Measurements from ENCODE around the gene COL13A1.

Gene COL13A1

GRCh38 chr10:69866688-69867461 lies 65.2 kb downstream of the COL13A1 start:
- no peak for TF ChIP-seq FOXM1 (IDR thresholded peaks at IDR 0.05; ENCODE audit: borderline replicate concordance)
- TF ChIP-seq BHLHE40 (IDR thresholded peaks at IDR 0.05; ENCODE audit: borderline replicate concordance): no peak
- no peak for TF ChIP-seq SUZ12 (IDR thresholded peaks at IDR 0.05)
- no peak for TF ChIP-seq FOXK2 (IDR thresholded peaks at IDR 0.05)
- no peak for TF ChIP-seq ZNF384 (IDR thresholded peaks at IDR 0.05)
- no peak for TF ChIP-seq NFRKB (IDR thresholded peaks at IDR 0.05)
- TF ChIP-seq TARDBP (IDR thresholded peaks at IDR 0.05): no peak
- no peak for TF ChIP-seq ELF4 (IDR thresholded peaks at IDR 0.05)
- TF ChIP-seq, protein P1, sequence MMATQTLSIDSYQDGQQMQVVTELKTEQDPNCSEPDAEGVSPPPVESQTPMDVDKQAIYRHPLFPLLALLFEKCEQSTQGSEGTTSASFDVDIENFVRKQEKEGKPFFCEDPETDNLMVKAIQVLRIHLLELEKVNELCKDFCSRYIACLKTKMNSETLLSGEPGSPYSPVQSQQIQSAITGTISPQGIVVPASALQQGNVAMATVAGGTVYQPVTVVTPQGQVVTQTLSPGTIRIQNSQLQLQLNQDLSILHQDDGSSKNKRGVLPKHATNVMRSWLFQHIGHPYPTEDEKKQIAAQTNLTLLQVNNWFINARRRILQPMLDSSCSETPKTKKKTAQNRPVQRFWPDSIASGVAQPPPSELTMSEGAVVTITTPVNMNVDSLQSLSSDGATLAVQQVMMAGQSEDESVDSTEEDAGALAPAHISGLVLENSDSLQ (IDR thresholded peaks at IDR 0.05): no peak
- TF ChIP-seq FOXA1 (IDR thresholded peaks at IDR 0.05): no peak
- TF ChIP-seq CTBP1 (IDR thresholded peaks at IDR 0.05; ENCODE audit: borderline replicate concordance): no peak
- no peak for TF ChIP-seq ARNT (IDR thresholded peaks at IDR 0.05)
- POLR2A ChIA-PET: no interaction called here
- CTCF ChIA-PET: no interaction called here
- DNase-seq (ENCODE audit: extremely low spot score): no peak

DNA sequence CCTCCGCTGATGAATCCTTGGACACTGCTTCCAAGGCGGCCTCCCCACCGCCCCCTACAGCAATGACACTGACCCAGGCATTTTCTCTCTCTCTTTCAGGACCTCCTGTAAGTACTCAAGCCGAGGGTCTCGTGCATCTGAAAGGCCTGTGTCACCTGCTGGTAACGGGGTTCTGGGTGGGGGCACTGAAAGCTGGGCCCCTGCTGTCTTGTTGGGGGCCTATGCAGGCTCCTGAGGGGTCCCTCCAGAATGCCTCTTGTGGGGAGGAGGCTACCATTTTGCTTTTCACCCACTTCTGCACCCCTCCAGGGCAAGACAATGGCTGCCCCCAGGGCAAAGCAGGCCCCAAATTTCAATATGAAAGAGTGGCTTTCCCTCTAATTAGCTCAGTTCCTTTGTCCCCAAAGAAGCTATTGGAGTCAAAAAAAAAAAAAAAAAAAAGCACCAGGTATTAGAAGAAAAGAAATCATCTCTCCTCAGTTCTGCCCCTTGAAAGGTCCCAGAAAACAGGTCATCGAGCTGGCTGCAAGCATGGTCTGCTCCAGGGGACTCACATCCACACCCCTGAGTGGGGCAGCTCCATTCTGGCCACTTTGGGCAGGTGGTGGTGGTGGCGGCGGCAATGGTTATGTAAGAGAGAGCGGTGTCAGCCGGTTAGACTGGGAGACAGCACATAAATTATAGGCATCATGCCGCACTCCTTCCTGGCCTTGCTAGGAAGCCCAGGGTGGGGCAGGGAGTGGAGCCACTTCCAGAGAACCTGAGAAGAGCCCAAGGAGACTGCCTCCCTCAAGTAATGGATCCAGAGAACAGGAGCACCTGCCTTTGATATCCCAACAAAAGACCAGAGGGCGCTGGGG lies 66.2 kb downstream of the COL13A1 start:
- CTCF ChIA-PET: interaction anchor here (0.6 to 0.9 kb wide), 2 partner anchors 82 to 84 kb away, joined by 3 to 5 read pairs; no protein-coding TSS in a partner anchor
- TF ChIP-seq LEF1 (IDR thresholded peaks at IDR 0.05; ENCODE audit: borderline replicate concordance): no peak
- no peak for TF ChIP-seq SP1 (IDR thresholded peaks at IDR 0.05)
- no peak for TF ChIP-seq NFRKB (IDR thresholded peaks at IDR 0.05)
- no peak for TF ChIP-seq CTBP1 (IDR thresholded peaks at IDR 0.05; ENCODE audit: borderline replicate concordance)
- TF ChIP-seq BHLHE40 (IDR thresholded peaks at IDR 0.05; ENCODE audit: borderline replicate concordance): no peak
- TF ChIP-seq ZNF384 (IDR thresholded peaks at IDR 0.05): no peak
- no peak for TF ChIP-seq L3MBTL2 (conservative IDR thresholded peaks at IDR 0.05)
- TF ChIP-seq ELF4 (IDR thresholded peaks at IDR 0.05): no peak
- TF ChIP-seq FOXM1 (IDR thresholded peaks at IDR 0.05; ENCODE audit: borderline replicate concordance): no peak
- TF ChIP-seq, protein P1 (IDR thresholded peaks at IDR 0.05): no peak
- TF ChIP-seq ARNT (IDR thresholded peaks at IDR 0.05): no peak
- no peak for TF ChIP-seq FOXA1 (IDR thresholded peaks at IDR 0.05)
- TF ChIP-seq HDGF (IDR thresholded peaks at IDR 0.05; ENCODE audit: borderline replicate concordance): no peak
- no peak for TF ChIP-seq FOXK2 (IDR thresholded peaks at IDR 0.05)
- TF ChIP-seq TARDBP (IDR thresholded peaks at IDR 0.05): no peak
- TF ChIP-seq SUZ12 (IDR thresholded peaks at IDR 0.05): no peak
- DNase-seq (ENCODE audit: extremely low spot score): no peak
- POLR2A ChIA-PET: no interaction called here

GRCh38 chr10:69868821-69869220 lies 67.1 kb downstream of the COL13A1 start:
- TF ChIP-seq NFRKB (IDR thresholded peaks at IDR 0.05): no peak
- no peak for DNase-seq (ENCODE audit: extremely low spot score)
- POLR2A ChIA-PET: no interaction called here
- CTCF ChIA-PET: interaction anchor here (1.5 kb wide), 1 partner anchor 8 kb away, joined by 3 read pairs; no protein-coding TSS in a partner anchor

DNA sequence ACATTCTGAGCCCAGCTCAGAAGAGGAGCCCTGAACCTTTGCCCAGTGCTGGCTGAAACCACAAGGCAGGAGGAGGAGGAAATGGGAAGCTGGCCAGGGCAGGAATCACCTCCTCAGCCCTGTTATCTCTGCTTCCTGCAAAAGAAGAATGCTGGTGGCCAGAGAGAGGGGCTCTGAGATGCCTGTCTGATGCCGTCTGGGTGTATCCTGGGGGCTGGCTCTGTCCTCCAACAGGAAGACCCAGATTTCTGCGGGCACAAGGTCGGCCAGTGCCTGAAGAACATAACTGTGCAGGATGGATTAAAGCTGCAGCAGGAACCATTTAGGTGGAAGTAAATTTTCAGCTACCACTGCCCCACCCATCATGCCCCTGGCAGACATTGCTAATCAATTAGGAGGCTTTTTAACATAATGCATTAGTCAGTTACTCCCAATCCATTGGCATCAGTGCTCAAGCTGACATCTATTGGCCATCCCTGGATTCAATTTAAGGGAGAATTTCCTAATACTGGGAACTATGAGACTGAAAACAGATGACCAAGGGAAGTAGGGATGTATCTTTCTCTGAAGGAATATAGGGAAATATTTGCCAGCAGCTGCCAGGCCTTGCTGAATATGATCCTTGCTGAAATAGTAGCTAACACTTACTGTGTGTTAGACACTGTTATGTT lies 67.7 kb downstream of the COL13A1 start:
- CTCF ChIA-PET: interaction anchor here (0.7 to 1.5 kb wide), 2 partner anchors 9 to 796 kb away, joined by 3 to 5 read pairs; no protein-coding TSS in a partner anchor
- no peak for DNase-seq (ENCODE audit: extremely low spot score)
- POLR2A ChIA-PET: no interaction called here
- TF ChIP-seq TARDBP (IDR thresholded peaks at IDR 0.05) (no peak), SUZ12 (IDR thresholded peaks at IDR 0.05) (no peak), FOXK2 (IDR thresholded peaks at IDR 0.05) (no peak), ARNT (IDR thresholded peaks at IDR 0.05) (no peak), ELF4 (IDR thresholded peaks at IDR 0.05) (no peak), CTBP1 (IDR thresholded peaks at IDR 0.05; ENCODE audit: borderline replicate concordance) (no peak), ZNF384 (IDR thresholded peaks at IDR 0.05) (no peak), LEF1 (IDR thresholded peaks at IDR 0.05; ENCODE audit: borderline replicate concordance) (no peak), BHLHE40 (IDR thresholded peaks at IDR 0.05; ENCODE audit: borderline replicate concordance) (no peak), NFRKB (IDR thresholded peaks at IDR 0.05) (no peak), SP1 (IDR thresholded peaks at IDR 0.05) (no peak), L3MBTL2 (conservative IDR thresholded peaks at IDR 0.05) (no peak), HDGF (IDR thresholded peaks at IDR 0.05; ENCODE audit: borderline replicate concordance) (no peak), FOXM1 (IDR thresholded peaks at IDR 0.05; ENCODE audit: borderline replicate concordance) (no peak), FOXA1 (IDR thresholded peaks at IDR 0.05) (no peak)
- TF ChIP-seq, protein P1 (IDR thresholded peaks at IDR 0.05): no peak

DNA sequence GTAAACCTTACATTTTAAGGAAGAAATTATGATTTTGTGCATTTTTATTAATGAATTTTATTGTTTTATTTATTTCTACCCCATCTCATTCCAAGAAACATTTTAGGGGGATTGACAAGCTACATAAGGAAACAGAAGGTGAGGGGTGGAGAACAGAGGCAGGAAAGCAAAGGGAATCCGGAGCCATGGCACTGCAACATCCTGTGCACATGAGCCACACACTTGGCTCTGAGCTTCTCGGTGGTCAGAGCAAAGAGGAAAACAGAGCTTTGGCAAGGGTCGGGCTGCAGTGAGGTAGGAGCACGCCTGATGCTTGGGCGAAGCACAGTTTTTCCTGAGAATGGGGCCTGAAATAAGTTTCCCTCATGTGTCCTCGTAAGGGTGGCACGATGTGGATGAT lies 68.9 kb downstream of the COL13A1 start:
- ChIA-PET POLR2A (no interaction called here), CTCF (no interaction called here)
- TF ChIP-seq LEF1 (IDR thresholded peaks at IDR 0.05; ENCODE audit: borderline replicate concordance): no peak
- TF ChIP-seq FOXA1 (IDR thresholded peaks at IDR 0.05): no peak
- no peak for TF ChIP-seq SUZ12 (IDR thresholded peaks at IDR 0.05)
- TF ChIP-seq HDGF (IDR thresholded peaks at IDR 0.05; ENCODE audit: borderline replicate concordance): no peak
- TF ChIP-seq ZNF384 (IDR thresholded peaks at IDR 0.05): no peak
- TF ChIP-seq ARNT (IDR thresholded peaks at IDR 0.05): no peak
- no peak for TF ChIP-seq FOXM1 (IDR thresholded peaks at IDR 0.05; ENCODE audit: borderline replicate concordance)
- no peak for DNase-seq (ENCODE audit: extremely low spot score)

Data from HEK293T (cell line).